ENCODE data around the gene HOOK2.

The HOOK2 gene

GRCh38 chr19:12791345-12792050 is 16.1 kb upstream of the HOOK2 start, which contains the start of gene JUNB (continued):
- TF ChIP-seq ZNF623 (tag by site-specific recombination; IDR thresholded peaks at IDR 0.05): 0 out of 2 replicates have a peak, but pooled peaks have one; percentile 10
- no peak for TF ChIP-seq ZNF239 (tag by site-specific recombination; IDR thresholded peaks at IDR 0.05)
- TF ChIP-seq ZNF341 (tag by site-specific recombination; IDR thresholded peaks at IDR 0.05; ENCODE audit: low read depth): peak; percentile 94
- TF ChIP-seq ZNF292 (tag by site-specific recombination; IDR thresholded peaks at IDR 0.05; ENCODE audit: borderline replicate concordance, low read depth): no peak
- 0 out of 2 replicates have a peak, but pooled peaks have one; percentile 11 for TF ChIP-seq BCL11B (tag by site-specific recombination; IDR thresholded peaks at IDR 0.05; ENCODE audit: low read depth)
- no peak for TF ChIP-seq ZNF830 (tag by site-specific recombination; IDR thresholded peaks at IDR 0.05; ENCODE audit: low read depth)
- no peak for TF ChIP-seq ZNF560 (tag by site-specific recombination; IDR thresholded peaks at IDR 0.05; ENCODE audit: borderline replicate concordance)
- TF ChIP-seq PATZ1 (tag by site-specific recombination; IDR thresholded peaks at IDR 0.05): peak; percentile 100
- no peak for TF ChIP-seq ZNF510 (tag by site-specific recombination; IDR thresholded peaks at IDR 0.05; ENCODE audit: insufficient replicate concordance)
- TF ChIP-seq ZFP3 (tag by site-specific recombination; IDR thresholded peaks at IDR 0.05; ENCODE audit: low read depth): no peak
- no peak; the same call in 1 of the 2 replicates for TF ChIP-seq GLIS1 (tag by site-specific recombination; IDR thresholded peaks at IDR 0.05)
- TF ChIP-seq SP2 (tag by site-specific recombination; IDR thresholded peaks at IDR 0.05): peak; percentile 91
- TF ChIP-seq, protein P1, sequence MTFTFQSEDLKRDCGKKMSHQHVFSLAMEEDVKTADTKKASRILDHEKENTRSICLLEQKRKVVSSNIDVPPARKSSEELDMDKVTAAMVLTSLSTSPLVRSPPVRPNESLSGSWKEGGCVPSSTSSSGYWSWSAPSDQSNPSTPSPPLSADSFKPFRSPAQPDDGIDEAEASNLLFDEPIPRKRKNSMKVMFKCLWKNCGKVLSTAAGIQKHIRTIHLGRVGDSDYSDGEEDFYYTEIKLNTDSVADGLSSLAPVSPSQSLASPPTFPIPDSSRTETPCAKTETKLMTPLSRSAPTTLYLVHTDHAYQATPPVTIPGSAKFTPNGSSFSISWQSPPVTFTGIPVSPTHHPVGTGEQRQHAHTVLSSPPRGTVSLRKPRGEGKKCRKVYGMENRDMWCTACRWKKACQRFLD (tag by site-specific recombination; IDR thresholded peaks at IDR 0.05): no peak
- TF ChIP-seq ZNF561 (tag by site-specific recombination; IDR thresholded peaks at IDR 0.05; ENCODE audit: borderline replicate concordance): peak; percentile 37; the same call in 1 of the 2 replicates
- TF ChIP-seq ZNF785 (tag by site-specific recombination; IDR thresholded peaks at IDR 0.05): no peak
- TF ChIP-seq ZNF155 (tag by site-specific recombination; IDR thresholded peaks at IDR 0.05): no peak
- TF ChIP-seq ZNF404 (tag by site-specific recombination; IDR thresholded peaks at IDR 0.05): no peak
- 0 out of 2 replicates have a peak, but pooled peaks have one; percentile 8 for TF ChIP-seq HOXD13 (CRISPR knock-in tag; IDR thresholded peaks at IDR 0.05; ENCODE audit: borderline replicate concordance)
- TF ChIP-seq ZXDB (tag by site-specific recombination; IDR thresholded peaks at IDR 0.05): peak; percentile 87
- no peak for TF ChIP-seq SETDB1 (IDR thresholded peaks at IDR 0.05; ENCODE audit: insufficient read length, low read length)
- TF ChIP-seq ZBTB11 (tag by site-specific recombination; conservative IDR thresholded peaks at IDR 0.05; ENCODE audit: low read depth): peak; percentile 45; the same call in 1 of the 2 replicates
- TF ChIP-seq, protein P2, sequence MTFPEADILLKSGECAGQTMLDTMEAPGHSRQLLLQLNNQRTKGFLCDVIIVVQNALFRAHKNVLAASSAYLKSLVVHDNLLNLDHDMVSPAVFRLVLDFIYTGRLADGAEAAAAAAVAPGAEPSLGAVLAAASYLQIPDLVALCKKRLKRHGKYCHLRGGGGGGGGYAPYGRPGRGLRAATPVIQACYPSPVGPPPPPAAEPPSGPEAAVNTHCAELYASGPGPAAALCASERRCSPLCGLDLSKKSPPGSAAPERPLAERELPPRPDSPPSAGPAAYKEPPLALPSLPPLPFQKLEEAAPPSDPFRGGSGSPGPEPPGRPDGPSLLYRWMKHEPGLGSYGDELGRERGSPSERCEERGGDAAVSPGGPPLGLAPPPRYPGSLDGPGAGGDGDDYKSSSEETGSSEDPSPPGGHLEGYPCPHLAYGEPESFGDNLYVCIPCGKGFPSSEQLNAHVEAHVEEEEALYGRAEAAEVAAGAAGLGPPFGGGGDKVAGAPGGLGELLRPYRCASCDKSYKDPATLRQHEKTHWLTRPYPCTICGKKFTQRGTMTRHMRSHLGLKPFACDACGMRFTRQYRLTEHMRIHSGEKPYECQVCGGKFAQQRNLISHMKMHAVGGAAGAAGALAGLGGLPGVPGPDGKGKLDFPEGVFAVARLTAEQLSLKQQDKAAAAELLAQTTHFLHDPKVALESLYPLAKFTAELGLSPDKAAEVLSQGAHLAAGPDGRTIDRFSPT (tag by site-specific recombination; IDR thresholded peaks at IDR 0.05): no peak
- TF ChIP-seq PRDM10 (tag by site-specific recombination; IDR thresholded peaks at IDR 0.05): peak; percentile 84
- TF ChIP-seq ZNF433 (tag by site-specific recombination; IDR thresholded peaks at IDR 0.05; ENCODE audit: low read depth): no peak
- no peak for TF ChIP-seq ZNF558 (tag by site-specific recombination; IDR thresholded peaks at IDR 0.05)
- no peak for TF ChIP-seq ZNF776 (tag by site-specific recombination; IDR thresholded peaks at IDR 0.05; ENCODE audit: borderline replicate concordance)

Data from HEK293 (cell line).